H9 (cell line): ENCODE results near the gene CHMP1A. TPM values are rescaled to one million over a fixed set of nuclear protein-coding genes. Genes with fewer than 3 reads are reported as not detected.

ENCODE experiments used
- DNase-seq: peaks from one replicate; pipeline ENCODE4 v3.0.0-alpha.2; 2017
- H2AFZ ChIP-seq: one replicate; pipeline ENCODE4 v1.6.1; 2013; ENCODE audit warnings: mild to moderate bottlenecking, low read length, control low read depth, moderate library complexity
- H2AK5ac ChIP-seq: 2 replicates; pipeline ENCODE4 v1.6.1; 2013; ENCODE audit warnings: low read length, control low read depth, mixed read lengths; ENCODE audit not compliant: insufficient read length
- H2BK120ac ChIP-seq: one replicate; pipeline ENCODE4 v1.6.1; 2013; ENCODE audit warnings: low read depth, mild to moderate bottlenecking, low read length, control low read depth, inconsistent platforms; ENCODE audit not compliant: poor library complexity, severe bottlenecking
- H2BK12ac ChIP-seq: 2 replicates; pipeline ENCODE4 v1.6.1; 2013; ENCODE audit warnings: low read length, control low read depth, mixed read lengths, low read depth; ENCODE audit not compliant: insufficient read length
- H2BK15ac ChIP-seq: 2 replicates; pipeline ENCODE4 v1.6.1; 2013; ENCODE audit warnings: low read depth, low read length, control low read depth
- H2BK20ac ChIP-seq: one replicate; pipeline ENCODE4 v1.6.1; 2013; ENCODE audit warnings: low read depth, mild to moderate bottlenecking, low read length, control low read depth, inconsistent platforms; ENCODE audit not compliant: poor library complexity, severe bottlenecking
- H2BK5ac ChIP-seq: 2 replicates; pipeline ENCODE4 v1.6.1; 2013; ENCODE audit warnings: low read length, control low read depth, mixed read lengths; ENCODE audit not compliant: insufficient read length
- H3K14ac ChIP-seq: 2 replicates; pipeline ENCODE4 v1.6.1; 2013; ENCODE audit warnings: low read length, control low read depth; ENCODE audit not compliant: insufficient read depth
- H3K18ac ChIP-seq: 2 replicates; pipeline ENCODE4 v1.6.1; 2013; ENCODE audit warnings: low read depth, mild to moderate bottlenecking, mixed read lengths, low read length, control low read depth; ENCODE audit not compliant: insufficient read length
- H3K23ac ChIP-seq: 2 replicates; pipeline ENCODE4 v1.6.1; 2013; ENCODE audit warnings: low read length, control low read depth, mixed read lengths, low read depth; ENCODE audit not compliant: insufficient read length
- H3K23me2 ChIP-seq: 2 replicates; pipeline ENCODE4 v1.6.1; 2013; ENCODE audit warnings: low read depth, mild to moderate bottlenecking, mixed read lengths, low read length, control low read depth; ENCODE audit not compliant: insufficient read length, poor library complexity, severe bottlenecking
- H3K27ac ChIP-seq: 2 replicates; pipeline ENCODE4 v1.5.1; 2013; ENCODE audit warnings: low read length, control low read depth, mixed read lengths, low read depth; ENCODE audit not compliant: insufficient read length
- H3K27me3 ChIP-seq: 2 replicates; pipeline ENCODE4 v1.6.1; 2013; ENCODE audit warnings: low read length, control low read depth, inconsistent platforms; ENCODE audit not compliant: insufficient read depth
- H3K4ac ChIP-seq: 2 replicates; pipeline ENCODE4 v1.6.1; 2013; ENCODE audit warnings: low read depth, mild to moderate bottlenecking, control low read depth, inconsistent platforms, low read length, moderate library complexity
- H3K4me1 ChIP-seq: 2 replicates; pipeline ENCODE4 v1.6.1; 2013; ENCODE audit warnings: low read length, control low read depth, inconsistent platforms; ENCODE audit not compliant: insufficient read depth
- H3K4me2 ChIP-seq: 2 replicates; pipeline ENCODE4 v1.6.1; 2013; ENCODE audit warnings: low read length, control low read depth, mixed read lengths; ENCODE audit not compliant: insufficient read length, insufficient read depth
- H3K56ac ChIP-seq: 2 replicates; pipeline ENCODE4 v1.6.1; 2013; ENCODE audit warnings: low read depth, mild to moderate bottlenecking, mixed read lengths, low read length, control low read depth; ENCODE audit not compliant: insufficient read length
- H3K79me1 ChIP-seq: 2 replicates; pipeline ENCODE4 v1.6.1; 2013; ENCODE audit warnings: low read depth, mild to moderate bottlenecking, moderate library complexity, low read length, control low read depth, inconsistent platforms; ENCODE audit not compliant: insufficient read depth, poor library complexity, severe bottlenecking
- H3K79me2 ChIP-seq: 2 replicates; pipeline ENCODE4 v1.6.1; 2013; ENCODE audit warnings: low read length, control low read depth, inconsistent platforms; ENCODE audit not compliant: insufficient read depth
- H3K9ac ChIP-seq: 2 replicates; pipeline ENCODE4 v1.6.1; 2013; ENCODE audit warnings: low read length, control low read depth, mixed read lengths; ENCODE audit not compliant: insufficient read length; ENCODE audit errors: extremely low read depth
- H3K9me3 ChIP-seq: one replicate; pipeline ENCODE4 v1.6.1; 2013; ENCODE audit warnings: low read depth, low read length, inconsistent platforms; ENCODE audit not compliant: control insufficient read depth
- H3T11ph ChIP-seq: one replicate; pipeline ENCODE4 v1.6.1; 2013; ENCODE audit warnings: mild to moderate bottlenecking, low read length, control low read depth, inconsistent platforms
- H4K20me1 ChIP-seq: one replicate; pipeline ENCODE4 v1.6.1; 2013; ENCODE audit not compliant: control insufficient read depth, insufficient read length, insufficient read depth
- H4K5ac ChIP-seq: 2 replicates; pipeline ENCODE4 v1.6.1; 2013; ENCODE audit warnings: low read depth, mild to moderate bottlenecking, mixed read lengths, low read length, control low read depth; ENCODE audit not compliant: insufficient read length
- H4K8ac ChIP-seq: replicated peaks from 2 replicates; pipeline ENCODE4 v1.6.1; 2013; ENCODE audit warnings: low read length, control low read depth, mixed read lengths, low read depth; ENCODE audit not compliant: insufficient read length
- H4K91ac ChIP-seq: 2 replicates; pipeline ENCODE4 v1.6.1; 2013; ENCODE audit warnings: low read depth, mild to moderate bottlenecking, moderate library complexity, mixed read lengths, low read length, control low read depth; ENCODE audit not compliant: insufficient read length
- H3K27ac Mint-ChIP-seq, 3 experiments: 2 replicates in 2 of 3; 3 replicates in 1 of 3; pipeline ENCODE4 v1.8.0; 2020 to 2021; ENCODE audit warnings: mixed read lengths in 3 of 3, mild to moderate bottlenecking in 1 of 3, moderate library complexity in 1 of 3
- H3K27me3 Mint-ChIP-seq: 2 replicates; pipeline ENCODE4 v1.8.0; 2021; ENCODE audit warnings: low read depth, mild to moderate bottlenecking, moderate library complexity, mixed read lengths
- H3K36me3 Mint-ChIP-seq, 3 experiments: 2 replicates in 2 of 3; 3 replicates in 1 of 3; pipeline ENCODE4 v1.8.0; 2020 to 2021; ENCODE audit warnings: low read depth in 3 of 3, mixed read lengths in 3 of 3; ENCODE audit not compliant: insufficient read depth in 1 of 3
- H3K4me1 Mint-ChIP-seq, 2 experiments: 2 replicates each; pipeline ENCODE4 v1.8.0; 2020; ENCODE audit warnings: mixed read lengths in 2 of 2
- H3K4me3 Mint-ChIP-seq, 2 experiments: 2 replicates in 1 of 2; 3 replicates in 1 of 2; pipeline ENCODE4 v1.8.0; 2020 to 2021; ENCODE audit warnings: mild to moderate bottlenecking in 2 of 2, mixed read lengths in 2 of 2, moderate library complexity in 1 of 2
- H3K9me3 Mint-ChIP-seq, 2 experiments: 2 replicates in 1 of 2; 3 replicates in 1 of 2; pipeline ENCODE4 v1.8.0; 2020; ENCODE audit warnings: mild to moderate bottlenecking in 2 of 2, mixed read lengths in 2 of 2, moderate library complexity in 1 of 2
- WGBS: extraction: QIAGEN DNeasy Blood & Tissue Kit; methylation state at CpG from one replicate; pipeline ENCODE4 v1.1.7; 2013; ENCODE audit warnings: missing lambda C conversion rate, low lambda C conversion rate, mixed read lengths; ENCODE audit not compliant: insufficient read length; ENCODE audit errors: extremely low coverage; 5-methylcytosine and 5-hydroxymethylcytosine counted together
- total RNA-seq: library from RNA; stranded (reverse); gene quantifications from 2 replicates; pipeline ENCODE4 v1.2.1, GENCODE V29; 2021
- TF ChIP-seq, protein P1 (sequence below): fragments of 200-600 bp; sonication (generic); conservative IDR thresholded peaks from 3 replicates; pipeline ENCODE4 v1.8.0; 2021; ENCODE audit warnings: antibody characterized with exemption, mild to moderate bottlenecking

Gene CHMP1A
- total RNA-seq, 1 experiment from 2014 or later: 89.6 TPM

DNA sequence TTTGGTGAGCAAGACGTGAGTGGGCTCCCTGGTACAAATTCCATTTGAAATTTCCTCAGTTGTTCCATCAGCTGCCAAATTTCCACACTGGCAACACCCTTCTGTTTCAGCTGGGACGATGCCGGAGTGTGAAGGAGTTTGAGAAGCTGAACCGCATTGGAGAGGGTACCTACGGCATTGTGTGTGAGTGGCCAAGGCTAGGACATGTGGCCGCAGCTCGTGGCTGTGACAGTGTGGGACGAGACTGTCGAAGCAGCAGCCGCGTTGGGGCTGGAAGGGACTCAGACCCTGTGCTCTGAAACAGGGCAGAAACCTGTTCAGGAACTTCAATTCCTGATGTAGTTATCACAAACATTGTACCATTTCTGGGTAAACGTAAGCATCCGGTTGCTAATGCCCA lies 31.6 kb upstream of the CHMP1A start:
- WGBS: no CpG with 5 or more reads among the region's 13 CpGs
- Mint-ChIP-seq H3K9me3 (peaks cover 17 to 21% of the 10 kb centered on the region in 2 experiments), H3K36me3 (peaks cover 54 to 76% (median 61%) of the 10 kb centered on the region in 3 experiments), H3K27ac (no peak overlapping the region), H3K4me3 (no peak overlapping the region; a peak in 1 of 5 replicates), H3K27me3 (peaks cover 3% of the 10 kb centered on the region), H3K4me1 (peaks cover 6 to 7% of the 10 kb centered on the region in 2 experiments)
- no peak overlapping the region for H4K91ac ChIP-seq
- H3K79me1 ChIP-seq: no peaks in the 10 kb centered on the region
- H3K18ac ChIP-seq: no peak overlapping the region
- no peak for DNase-seq
- H3K27ac ChIP-seq: no peak overlapping the region
- H4K8ac ChIP-seq: no peak overlapping the region
- no peak overlapping the region for H3K4ac ChIP-seq
- H2BK120ac ChIP-seq: no peak overlapping the region
- no peak overlapping the region for H2BK5ac ChIP-seq
- no peaks in the 10 kb centered on the region for H3K79me2 ChIP-seq
- H3K23ac ChIP-seq: no peak overlapping the region
- no peaks in the 10 kb centered on the region for H3K27me3 ChIP-seq
- no peak overlapping the region for H2AFZ ChIP-seq
- H3K23me2 ChIP-seq: peaks cover 8% of the 10 kb centered on the region
- H3K4me2 ChIP-seq: no peak overlapping the region
- H2AK5ac ChIP-seq: no peak overlapping the region
- TF ChIP-seq, protein P1, sequence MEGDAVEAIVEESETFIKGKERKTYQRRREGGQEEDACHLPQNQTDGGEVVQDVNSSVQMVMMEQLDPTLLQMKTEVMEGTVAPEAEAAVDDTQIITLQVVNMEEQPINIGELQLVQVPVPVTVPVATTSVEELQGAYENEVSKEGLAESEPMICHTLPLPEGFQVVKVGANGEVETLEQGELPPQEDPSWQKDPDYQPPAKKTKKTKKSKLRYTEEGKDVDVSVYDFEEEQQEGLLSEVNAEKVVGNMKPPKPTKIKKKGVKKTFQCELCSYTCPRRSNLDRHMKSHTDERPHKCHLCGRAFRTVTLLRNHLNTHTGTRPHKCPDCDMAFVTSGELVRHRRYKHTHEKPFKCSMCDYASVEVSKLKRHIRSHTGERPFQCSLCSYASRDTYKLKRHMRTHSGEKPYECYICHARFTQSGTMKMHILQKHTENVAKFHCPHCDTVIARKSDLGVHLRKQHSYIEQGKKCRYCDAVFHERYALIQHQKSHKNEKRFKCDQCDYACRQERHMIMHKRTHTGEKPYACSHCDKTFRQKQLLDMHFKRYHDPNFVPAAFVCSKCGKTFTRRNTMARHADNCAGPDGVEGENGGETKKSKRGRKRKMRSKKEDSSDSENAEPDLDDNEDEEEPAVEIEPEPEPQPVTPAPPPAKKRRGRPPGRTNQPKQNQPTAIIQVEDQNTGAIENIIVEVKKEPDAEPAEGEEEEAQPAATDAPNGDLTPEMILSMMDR: no peak
- peaks cover 7% of the 10 kb centered on the region for H3K9me3 ChIP-seq
- no peak overlapping the region for H2BK12ac ChIP-seq
- H3T11ph ChIP-seq: no peak overlapping the region
- no peak overlapping the region for H4K5ac ChIP-seq
- no peak overlapping the region for H3K56ac ChIP-seq
- no peaks in the 10 kb centered on the region for H3K4me1 ChIP-seq
- no peaks in the 10 kb centered on the region for H4K20me1 ChIP-seq
- H3K9ac ChIP-seq: no peak overlapping the region
- no peak overlapping the region for H3K14ac ChIP-seq
- no peak overlapping the region for H2BK15ac ChIP-seq
- no peak overlapping the region for H2BK20ac ChIP-seq
